HepG2 (cell line): ENCODE results near the gene CTU2. TPM values are rescaled to one million over a fixed set of nuclear protein-coding genes. Genes with fewer than 3 reads are reported as not detected.

Experiments used
- CCAR2 ChIP-seq: fragments of 200-400 bp; formaldehyde crosslinking; optimal IDR thresholded peaks from 2 replicates; pipeline ENCODE3; 2018; ENCODE audit warnings: low read depth, mild to moderate bottlenecking, low read length, moderate library complexity
- DNMT3B ChIP-seq: conservative IDR thresholded peaks from 2 replicates; pipeline ENCODE4 v1.6.1; 2016; ENCODE audit warnings: missing biosample characterization, control low read depth
- FOXK2 ChIP-seq: fragments of 450-650 bp; IDR thresholded peaks from 2 replicates; pipeline ENCODE4 v1.6.1; 2016
- FOXP1 ChIP-seq, 2 experiments: fragments of 450-650 bp in 1 of 2; IDR thresholded peaks; 2 replicates each; pipeline ENCODE4 v1.6.1; 2017 to 2018; ENCODE audit warnings: antibody characterized with exemption in 1 of 2
- GATAD1 ChIP-seq: IDR thresholded peaks from 2 replicates; pipeline ENCODE4 v1.6.1; 2016; ENCODE audit warnings: missing genetic modification reagents, missing compliant biosample characterization
- JUN ChIP-seq: sonication (generic); formaldehyde crosslinking; IDR thresholded peaks from 2 replicates; pipeline ENCODE4 v1.4.0; 2020; ENCODE audit warnings: mild to moderate bottlenecking, missing genetic modification reagents
- NCOA1 ChIP-seq: sonication (generic); formaldehyde crosslinking; IDR thresholded peaks from 2 replicates; pipeline ENCODE4 v1.9.0; 2021; ENCODE audit warnings: missing genetic modification reagents
- NFATC3 ChIP-seq: sonication (generic); formaldehyde crosslinking; IDR thresholded peaks from 2 replicates; pipeline ENCODE4 v1.5.1; 2020; ENCODE audit warnings: mild to moderate bottlenecking, missing genetic modification reagents
- PITX1 ChIP-seq: sonication (generic); formaldehyde crosslinking; IDR thresholded peaks from 2 replicates; pipeline ENCODE4 v1.5.1; 2020; ENCODE audit warnings: mild to moderate bottlenecking, missing genetic modification reagents
- SETDB1 ChIP-seq: sonication (generic); formaldehyde crosslinking; IDR thresholded peaks from 2 replicates; pipeline ENCODE4 v1.5.1; 2020; ENCODE audit warnings: missing genetic modification reagents, mild to moderate bottlenecking, borderline replicate concordance
- ZFP41 ChIP-seq: sonication (generic); formaldehyde crosslinking; IDR thresholded peaks from 2 replicates; pipeline ENCODE4 v1.4.0; 2020; ENCODE audit warnings: mild to moderate bottlenecking, missing genetic modification reagents, borderline replicate concordance
- ZKSCAN8 ChIP-seq: IDR thresholded peaks from 2 replicates; pipeline ENCODE4 v1.6.1; 2016; ENCODE audit warnings: borderline replicate concordance, missing genetic modification reagents, missing compliant biosample characterization
- ZNF317 ChIP-seq: sonication (generic); formaldehyde crosslinking; IDR thresholded peaks from 2 replicates; pipeline ENCODE4 v1.5.0; 2020; ENCODE audit warnings: mild to moderate bottlenecking, missing genetic modification reagents
- ZNF337 ChIP-seq: sonication (generic); formaldehyde crosslinking; IDR thresholded peaks from 2 replicates; pipeline ENCODE4 v1.5.1; 2020; ENCODE audit warnings: missing genetic modification reagents, low read depth, mild to moderate bottlenecking, borderline replicate concordance
- ZNF572 ChIP-seq: sonication (generic); formaldehyde crosslinking; IDR thresholded peaks from 2 replicates; pipeline ENCODE4 v1.5.1; 2020; ENCODE audit warnings: mild to moderate bottlenecking, missing genetic modification reagents
- ZNF577 ChIP-seq: sonication (generic); formaldehyde crosslinking; IDR thresholded peaks from 2 replicates; pipeline ENCODE4 v1.4.0; 2020; ENCODE audit warnings: mild to moderate bottlenecking, low read depth, missing genetic modification reagents, borderline replicate concordance
- ZNF607 ChIP-seq: sonication (generic); formaldehyde crosslinking; IDR thresholded peaks from 2 replicates; pipeline ENCODE4 v1.5.1; 2020; ENCODE audit warnings: missing genetic modification reagents, mild to moderate bottlenecking, borderline replicate concordance
- ZNF747 ChIP-seq: sonication (generic); formaldehyde crosslinking; IDR thresholded peaks from 2 replicates; pipeline ENCODE4 v1.8.1; 2023; ENCODE audit warnings: missing genetic modification reagents, mild to moderate bottlenecking, borderline replicate concordance
- polyA plus RNA-seq, 8 experiments: library from polyadenylated mRNA; depleted of rRNA in 3 of 8; stranded (reverse) in 7 of 8; unstranded in 1 of 8; fragments of >200 nt; fragmentation: Illumina TruSeq in 4 of 8; extraction: Trizol in 4 of 8; gene quantifications; 2 replicates each; pipeline versions ENCODE4 v1.2.1 to v1.2.3, GENCODE V29; 2011 to 2016; ENCODE audit warnings: low read depth in 4 of 8, missing spikeins in 1 of 8, mixed read lengths in 1 of 8; ENCODE audit not compliant: insufficient read depth in 1 of 8
- total RNA-seq, 5 experiments: library from RNA; depleted of rRNA; stranded (reverse); fragments of >200 nt; fragmentation: Illumina TruSeq; extraction: Trizol; gene quantifications; 2 replicates each; pipeline ENCODE4 v1.2.3, GENCODE V29; 2016; ENCODE audit warnings: low read depth in 1 of 5
- TF ChIP-seq, protein P1 (sequence below): sonication (generic); formaldehyde crosslinking; IDR thresholded peaks from 2 replicates; pipeline ENCODE4 v1.8.0; 2022; ENCODE audit warnings: mild to moderate bottlenecking, missing genetic modification reagents
- TF ChIP-seq, protein P2 (sequence below): sonication (generic); formaldehyde crosslinking; IDR thresholded peaks from 2 replicates; pipeline ENCODE4 v1.5.0; 2020; ENCODE audit warnings: mild to moderate bottlenecking, missing genetic modification reagents
- TF ChIP-seq, protein P3 (sequence below): sonication (generic); formaldehyde crosslinking; conservative IDR thresholded peaks from 2 replicates; pipeline ENCODE4 v1.5.0; 2020; ENCODE audit warnings: missing genetic modification reagents
- TF ChIP-seq, protein P4 (sequence below): IDR thresholded peaks from 2 replicates; pipeline ENCODE4 v1.6.1; 2012; ENCODE audit warnings: low read depth, low read length, improper control_type of control experiment

Gene CTU2
- total and polyA plus RNA-seq, 2 of the 13 experiments (the other 11 are each of a cell fraction or from before 2014, with no cell fraction given), result 13.3 to 21.9 TPM

DNA sequence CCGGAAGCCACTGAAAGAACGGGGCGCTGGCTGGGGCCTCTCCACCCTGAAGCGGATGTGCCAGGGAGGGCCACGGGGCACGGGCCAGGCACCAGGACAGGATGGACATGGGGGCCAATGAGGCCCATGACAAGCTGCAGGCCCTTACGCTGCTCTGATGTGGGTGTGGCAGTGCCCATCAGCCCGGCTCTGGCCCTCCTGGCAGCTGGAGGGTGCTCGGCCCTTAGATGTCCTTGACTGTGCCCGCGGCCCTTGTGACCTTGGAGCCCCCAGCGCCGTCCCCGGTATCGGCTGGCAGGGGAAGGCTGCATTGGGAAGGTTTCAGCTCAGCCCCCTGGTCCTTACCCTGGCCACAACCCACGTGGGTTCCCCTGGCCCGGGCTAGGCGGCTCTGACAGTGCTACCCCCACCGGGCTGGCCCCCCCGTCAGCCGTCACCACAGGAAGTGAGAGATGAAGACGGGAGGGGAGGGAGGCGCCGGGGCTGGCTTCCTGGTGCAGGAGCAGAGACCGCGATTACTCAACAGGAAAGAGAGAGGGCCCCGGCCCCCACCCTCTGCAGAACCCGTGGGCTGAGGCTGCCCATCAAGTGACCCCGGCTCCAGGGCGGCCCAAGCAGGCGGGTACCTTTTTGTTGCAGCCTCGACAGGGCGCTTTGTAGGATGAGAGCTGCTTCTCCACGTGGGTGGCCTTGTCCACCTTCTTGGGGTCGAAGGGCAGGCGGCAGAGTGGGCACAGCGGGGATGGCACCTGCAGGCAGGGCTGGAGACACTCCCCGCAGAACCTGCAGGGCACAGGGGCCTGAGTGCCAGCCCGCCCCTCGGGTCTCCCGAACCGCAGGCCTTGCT is 5.4 kb upstream of the CTU2 start (continued):
- TF ChIP-seq, protein P1, sequence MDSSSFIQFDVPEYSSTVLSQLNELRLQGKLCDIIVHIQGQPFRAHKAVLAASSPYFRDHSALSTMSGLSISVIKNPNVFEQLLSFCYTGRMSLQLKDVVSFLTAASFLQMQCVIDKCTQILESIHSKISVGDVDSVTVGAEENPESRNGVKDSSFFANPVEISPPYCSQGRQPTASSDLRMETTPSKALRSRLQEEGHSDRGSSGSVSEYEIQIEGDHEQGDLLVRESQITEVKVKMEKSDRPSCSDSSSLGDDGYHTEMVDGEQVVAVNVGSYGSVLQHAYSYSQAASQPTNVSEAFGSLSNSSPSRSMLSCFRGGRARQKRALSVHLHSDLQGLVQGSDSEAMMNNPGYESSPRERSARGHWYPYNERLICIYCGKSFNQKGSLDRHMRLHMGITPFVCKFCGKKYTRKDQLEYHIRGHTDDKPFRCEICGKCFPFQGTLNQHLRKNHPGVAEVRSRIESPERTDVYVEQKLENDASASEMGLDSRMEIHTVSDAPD (CRISPR knock-in tag), result no peak
- TF ChIP-seq JUN (0 out of 2 replicates have a peak, but pooled peaks have one; percentile 49), ZNF607 (CRISPR knock-in tag) (0 out of 2 replicates have a peak, but pooled peaks have one; percentile 29), ZNF572 (CRISPR knock-in tag) (0 out of 2 replicates have a peak, but pooled peaks have one; percentile 40), PITX1 (peak; percentile 90), ZNF577 (no peak; the same call in 1 of the 2 replicates), CCAR2 (no peak), NCOA1 (0 out of 2 replicates have a peak, but pooled peaks have one; percentile 20), DNMT3B (CRISPR knock-in tag) (no peak), ZNF317 (CRISPR knock-in tag) (peak; percentile 66; the same call in 1 of the 2 replicates), ZFP41 (CRISPR knock-in tag) (no peak), NFATC3 (CRISPR knock-in tag) (no peak), GATAD1 (CRISPR knock-in tag) (peak; percentile 84), ZKSCAN8 (CRISPR knock-in tag) (peak; percentile 56; the same call in 1 of the 2 replicates), SETDB1 (CRISPR knock-in tag) (no peak), ZNF337 (CRISPR knock-in tag) (0 out of 2 replicates have a peak, but pooled peaks have one; percentile 57), FOXK2 (no peak), FOXP1 (IDR thresholded peaks at IDR 0.05) (no peak), FOXP1 (CRISPR knock-in tag; IDR thresholded peaks at IDR 0.05) (peak; percentile 47), ZNF747 (peak; percentile 70; the same call in 1 of the 2 replicates)
- TF ChIP-seq, protein P2, sequence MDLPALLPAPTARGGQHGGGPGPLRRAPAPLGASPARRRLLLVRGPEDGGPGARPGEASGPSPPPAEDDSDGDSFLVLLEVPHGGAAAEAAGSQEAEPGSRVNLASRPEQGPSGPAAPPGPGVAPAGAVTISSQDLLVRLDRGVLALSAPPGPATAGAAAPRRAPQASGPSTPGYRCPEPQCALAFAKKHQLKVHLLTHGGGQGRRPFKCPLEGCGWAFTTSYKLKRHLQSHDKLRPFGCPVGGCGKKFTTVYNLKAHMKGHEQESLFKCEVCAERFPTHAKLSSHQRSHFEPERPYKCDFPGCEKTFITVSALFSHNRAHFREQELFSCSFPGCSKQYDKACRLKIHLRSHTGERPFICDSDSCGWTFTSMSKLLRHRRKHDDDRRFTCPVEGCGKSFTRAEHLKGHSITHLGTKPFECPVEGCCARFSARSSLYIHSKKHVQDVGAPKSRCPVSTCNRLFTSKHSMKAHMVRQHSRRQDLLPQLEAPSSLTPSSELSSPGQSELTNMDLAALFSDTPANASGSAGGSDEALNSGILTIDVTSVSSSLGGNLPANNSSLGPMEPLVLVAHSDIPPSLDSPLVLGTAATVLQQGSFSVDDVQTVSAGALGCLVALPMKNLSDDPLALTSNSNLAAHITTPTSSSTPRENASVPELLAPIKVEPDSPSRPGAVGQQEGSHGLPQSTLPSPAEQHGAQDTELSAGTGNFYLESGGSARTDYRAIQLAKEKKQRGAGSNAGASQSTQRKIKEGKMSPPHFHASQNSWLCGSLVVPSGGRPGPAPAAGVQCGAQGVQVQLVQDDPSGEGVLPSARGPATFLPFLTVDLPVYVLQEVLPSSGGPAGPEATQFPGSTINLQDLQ (CRISPR knock-in tag), result no peak
- TF ChIP-seq, protein P3, sequence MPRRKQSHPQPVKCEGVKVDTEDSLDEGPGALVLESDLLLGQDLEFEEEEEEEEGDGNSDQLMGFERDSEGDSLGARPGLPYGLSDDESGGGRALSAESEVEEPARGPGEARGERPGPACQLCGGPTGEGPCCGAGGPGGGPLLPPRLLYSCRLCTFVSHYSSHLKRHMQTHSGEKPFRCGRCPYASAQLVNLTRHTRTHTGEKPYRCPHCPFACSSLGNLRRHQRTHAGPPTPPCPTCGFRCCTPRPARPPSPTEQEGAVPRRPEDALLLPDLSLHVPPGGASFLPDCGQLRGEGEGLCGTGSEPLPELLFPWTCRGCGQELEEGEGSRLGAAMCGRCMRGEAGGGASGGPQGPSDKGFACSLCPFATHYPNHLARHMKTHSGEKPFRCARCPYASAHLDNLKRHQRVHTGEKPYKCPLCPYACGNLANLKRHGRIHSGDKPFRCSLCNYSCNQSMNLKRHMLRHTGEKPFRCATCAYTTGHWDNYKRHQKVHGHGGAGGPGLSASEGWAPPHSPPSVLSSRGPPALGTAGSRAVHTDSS (CRISPR knock-in tag), result no peak
- TF ChIP-seq, protein P4, sequence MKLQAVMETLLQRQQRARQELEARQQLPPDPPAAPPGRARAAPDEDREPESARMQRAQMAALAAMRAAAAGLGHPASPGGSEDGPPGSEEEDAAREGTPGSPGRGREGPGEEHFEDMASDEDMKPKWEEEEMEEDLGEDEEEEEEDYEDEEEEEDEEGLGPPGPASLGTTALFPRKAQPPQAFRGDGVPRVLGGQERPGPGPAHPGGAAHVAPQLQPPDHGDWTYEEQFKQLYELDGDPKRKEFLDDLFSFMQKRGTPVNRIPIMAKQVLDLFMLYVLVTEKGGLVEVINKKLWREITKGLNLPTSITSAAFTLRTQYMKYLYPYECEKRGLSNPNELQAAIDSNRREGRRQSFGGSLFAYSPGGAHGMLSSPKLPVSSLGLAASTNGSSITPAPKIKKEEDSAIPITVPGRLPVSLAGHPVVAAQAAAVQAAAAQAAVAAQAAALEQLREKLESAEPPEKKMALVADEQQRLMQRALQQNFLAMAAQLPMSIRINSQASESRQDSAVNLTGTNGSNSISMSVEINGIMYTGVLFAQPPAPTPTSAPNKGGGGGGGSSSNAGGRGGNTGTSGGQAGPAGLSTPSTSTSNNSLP, result no peak
